ENCODE results near the gene LCT. TPM values are rescaled to one million over a fixed set of nuclear protein-coding genes. Genes with fewer than 3 reads are reported as not detected.

The LCT gene
- total RNA-seq, 4 donors from 2014 or later, result not detected

DNA sequence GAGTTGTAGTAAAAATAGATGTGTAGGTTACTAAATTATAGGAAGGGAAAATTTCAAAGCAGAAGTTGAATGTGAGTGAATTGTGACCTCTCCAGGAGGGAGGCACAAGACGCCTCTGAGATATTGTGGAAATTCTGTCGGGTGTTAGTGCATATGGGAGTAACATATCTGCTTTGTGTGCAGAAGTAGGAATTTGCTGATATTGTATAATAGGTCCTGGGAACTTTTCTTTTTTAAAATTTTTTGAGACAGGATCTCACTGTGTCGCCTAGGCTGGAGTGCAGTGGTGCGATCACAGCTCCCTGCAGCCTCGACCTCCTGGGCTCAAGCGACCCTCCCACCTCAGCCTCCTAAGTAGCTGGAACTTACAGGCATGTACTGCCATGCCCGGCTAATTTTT lies 60.6 kb downstream of the LCT start:
- TF ChIP-seq EP300 (IDR thresholded peaks at IDR 0.05) (no peak), POLR2A (IDR thresholded peaks at IDR 0.05; ENCODE audit: low read depth) (no peak), POLR2AphosphoS5 (IDR thresholded peaks at IDR 0.05) (no peak), CTCF (IDR thresholded peaks at IDR 0.05) (no peak)
- Histone ChIP-seq H3K27me3 (no peaks in the 10 kb centered on the region), H3K36me3 (peaks cover 82 to 99% (median 95%) of the 10 kb centered on the region in 4 donors), H3K4me1 (peaks cover 0 to 4% (median 0%) of the 10 kb centered on the region in 4 donors), H3K27ac (replicated peaks in 1 of 4) (no peak overlapping the region), H3K4me3 (no peak overlapping the region), H3K9me3 (no peaks in the 10 kb centered on the region)
- intact Hi-C loops (cut with DNase I), result no loop called here
- DNase-seq (ENCODE audit: extremely low spot score), result no peak
- 96% methylated on average over 7 of the region's 7 CpGs for WGBS

- peaks cover 0 to 4% (median 0%) of the 10 kb centered on the region in 4 donors for H3K4me1 ChIP-seq
- no peak overlapping the region for H3K4me3 ChIP-seq
- no peaks in the 10 kb centered on the region for H3K27me3 ChIP-seq
- H3K36me3 ChIP-seq, result peaks cover 77 to 99% (median 95%) of the 10 kb centered on the region in 4 donors
- H3K9me3 ChIP-seq, result no peaks in the 10 kb centered on the region
- TF ChIP-seq CTCF (IDR thresholded peaks at IDR 0.05) (no peak), POLR2A (IDR thresholded peaks at IDR 0.05; ENCODE audit: low read depth) (no peak), POLR2AphosphoS5 (IDR thresholded peaks at IDR 0.05) (no peak), EP300 (IDR thresholded peaks at IDR 0.05) (no peak)
- no peak overlapping the region for H3K27ac ChIP-seq (replicated peaks in 1 of 4)
- 44% methylated on average over 2 of the region's 2 CpGs for WGBS
- DNase-seq (ENCODE audit: extremely low spot score), result no peak
- intact Hi-C loops (cut with DNase I), result no loop called here
Measured at GRCh38 chr2:135775420-135775819, 61.6 kb downstream of the LCT start.

- Histone ChIP-seq H3K36me3 (peaks cover 77 to 98% (median 91%) of the 10 kb centered on the region in 4 donors), H3K4me3 (no peak overlapping the region), H3K9me3 (no peaks in the 10 kb centered on the region), H3K27ac (replicated peaks in 1 of 4) (no peak overlapping the region), H3K4me1 (peaks cover 0 to 4% (median 0%) of the 10 kb centered on the region in 4 donors), H3K27me3 (no peaks in the 10 kb centered on the region)
- TF ChIP-seq POLR2AphosphoS5 (IDR thresholded peaks at IDR 0.05) (no peak), CTCF (IDR thresholded peaks at IDR 0.05) (no peak), POLR2A (IDR thresholded peaks at IDR 0.05; ENCODE audit: low read depth) (no peak), EP300 (IDR thresholded peaks at IDR 0.05) (no peak)
- intact Hi-C loops (cut with DNase I), result no loop called here
- DNase-seq (ENCODE audit: extremely low spot score), result no peak
Measured at GRCh38 chr2:135773917-135774316, 63.1 kb downstream of the LCT start.

DNA sequence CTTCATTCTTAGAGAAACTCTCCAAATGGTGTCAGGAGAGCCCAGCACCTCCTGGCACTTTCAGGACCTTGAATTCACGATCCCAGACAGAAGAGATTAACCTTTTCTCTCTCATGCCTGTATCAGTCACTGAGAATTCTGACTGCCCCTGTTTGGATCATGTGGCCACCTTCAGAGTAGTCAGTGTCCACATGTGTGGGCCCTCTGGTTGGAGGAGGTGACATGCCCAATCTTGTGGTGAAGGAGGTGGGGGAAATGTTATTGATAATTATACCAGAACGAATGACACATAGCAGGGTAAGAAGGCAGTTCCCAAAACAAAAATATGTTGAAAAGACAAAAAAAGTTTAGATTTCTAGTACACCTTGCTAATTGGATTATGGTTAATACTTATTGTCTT lies 63.7 kb downstream of the LCT start:
- H3K27me3 ChIP-seq, result no peaks in the 10 kb centered on the region
- intact Hi-C loops (cut with DNase I), result no loop called here
- 88% methylated on average over 2 of the region's 2 CpGs for WGBS
- peaks cover 0 to 4% (median 0%) of the 10 kb centered on the region in 4 donors for H3K4me1 ChIP-seq
- H3K4me3 ChIP-seq, result no peak overlapping the region
- H3K9me3 ChIP-seq, result no peaks in the 10 kb centered on the region
- no peak overlapping the region for H3K27ac ChIP-seq (replicated peaks in 1 of 4)
- TF ChIP-seq CTCF (IDR thresholded peaks at IDR 0.05), result no peak
- TF ChIP-seq POLR2A (IDR thresholded peaks at IDR 0.05; ENCODE audit: low read depth), result no peak
- no peak for TF ChIP-seq EP300 (IDR thresholded peaks at IDR 0.05)
- TF ChIP-seq POLR2AphosphoS5 (IDR thresholded peaks at IDR 0.05), result no peak
- DNase-seq (ENCODE audit: extremely low spot score), result no peak
- H3K36me3 ChIP-seq, result peaks cover 77 to 98% (median 92%) of the 10 kb centered on the region in 4 donors

DNA sequence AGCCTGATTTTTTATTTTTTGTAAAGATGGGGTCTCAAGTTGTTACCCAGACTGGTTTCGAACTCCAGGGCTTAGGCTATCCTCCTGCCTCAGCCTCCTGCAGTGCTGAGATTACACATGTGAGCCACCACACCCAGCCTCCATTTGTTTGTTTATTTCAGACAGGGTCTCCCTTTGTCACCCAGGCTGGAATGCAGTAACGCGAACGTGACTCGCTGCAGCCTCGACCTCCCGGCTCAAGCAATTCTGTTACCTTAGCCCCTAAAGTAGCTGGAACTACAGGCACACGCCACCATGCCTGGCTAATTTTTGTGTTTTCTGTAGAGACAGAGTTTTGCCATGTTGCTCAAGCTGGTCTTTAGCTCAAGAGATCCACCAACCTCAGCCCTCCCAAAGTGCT lies 68.1 kb downstream of the LCT start:
- DNase-seq (ENCODE audit: extremely low spot score), result no peak
- Histone ChIP-seq H3K27me3 (no peaks in the 10 kb centered on the region), H3K9me3 (no peaks in the 10 kb centered on the region), H3K4me3 (no peak overlapping the region), H3K4me1 (no peaks in the 10 kb centered on the region), H3K36me3 (peaks cover 75 to 98% (median 85%) of the 10 kb centered on the region in 4 donors), H3K27ac (replicated peaks in 1 of 4) (no peak overlapping the region)
- 96% methylated on average over 8 of the region's 8 CpGs for WGBS
- no peak for TF ChIP-seq CTCF (IDR thresholded peaks at IDR 0.05)
- no peak for TF ChIP-seq POLR2A (IDR thresholded peaks at IDR 0.05; ENCODE audit: low read depth)
- no peak for TF ChIP-seq POLR2AphosphoS5 (IDR thresholded peaks at IDR 0.05)
- no peak for TF ChIP-seq EP300 (IDR thresholded peaks at IDR 0.05)
- intact Hi-C loops (cut with DNase I), result no loop called here

Measured in esophagus muscularis mucosa (tissue), 4 donors.